ENCODE results near the gene TXNDC16. TPM values are rescaled to one million over a fixed set of nuclear protein-coding genes. Genes with fewer than 3 reads are reported as not detected.

TXNDC16 gene
- total RNA-seq, 1 donor from 2014 or later: 3.6 TPM

GRCh38 chr14:52402812-52403526 lies 149.3 kb downstream of the TXNDC16 start:
- no peak for DNase-seq
- Histone ChIP-seq H3K4me1 (no peaks in the 10 kb centered on the region), H3K27me3 (ENCODE audit: low read depth) (no peaks in the 10 kb centered on the region), H3K4me3 (no peak overlapping the region), H3K9me3 (replicated peaks) (no peaks in the 10 kb centered on the region), H3K36me3 (no peaks in the 10 kb centered on the region), H3K27ac (replicated peaks) (no peak overlapping the region)
- TF ChIP-seq CTCF (IDR thresholded peaks at IDR 0.05; ENCODE audit: borderline replicate concordance): no peak
- intact Hi-C loops (cut with micrococcal nuclease): no loop called here

- Histone ChIP-seq H3K36me3 (no peaks in the 10 kb centered on the region), H3K27ac (replicated peaks) (no peak overlapping the region), H3K9me3 (replicated peaks) (peaks cover 7% of the 10 kb centered on the region), H3K4me1 (no peaks in the 10 kb centered on the region), H3K4me3 (no peak overlapping the region), H3K27me3 (ENCODE audit: low read depth) (peaks cover 11% of the 10 kb centered on the region)
- intact Hi-C loops (cut with micrococcal nuclease): no loop called here
- TF ChIP-seq CTCF (IDR thresholded peaks at IDR 0.05; ENCODE audit: borderline replicate concordance): no peak
- DNase-seq: no peak
Observed at GRCh38 chr14:52400846-52401245, 151.5 kb downstream of the TXNDC16 start.

- intact Hi-C loops (cut with micrococcal nuclease): no loop called here
Observed at GRCh38 chr14:52399921-52400595, 152.2 kb downstream of the TXNDC16 start.

GRCh38 chr14:52399104-52399503 lies 153.2 kb downstream of the TXNDC16 start:
- Histone ChIP-seq H3K4me1 (no peaks in the 10 kb centered on the region), H3K9me3 (replicated peaks) (peaks cover 7% of the 10 kb centered on the region), H3K36me3 (no peaks in the 10 kb centered on the region), H3K27ac (replicated peaks) (no peak overlapping the region), H3K27me3 (ENCODE audit: low read depth) (peaks cover 11% of the 10 kb centered on the region), H3K4me3 (no peak overlapping the region)
- intact Hi-C loops (cut with micrococcal nuclease): no loop called here
- no peak for DNase-seq
- TF ChIP-seq CTCF (IDR thresholded peaks at IDR 0.05; ENCODE audit: borderline replicate concordance): no peak

More at GRCh38 chr14:52399921-52400595, 152.2 kb downstream of the TXNDC16 start:
- Histone ChIP-seq H3K36me3 (no peaks in the 10 kb centered on the region), H3K4me3 (no peak overlapping the region), H3K27ac (replicated peaks) (no peak overlapping the region), H3K4me1 (no peaks in the 10 kb centered on the region), H3K9me3 (replicated peaks) (peaks cover 7% of the 10 kb centered on the region), H3K27me3 (ENCODE audit: low read depth) (peaks cover 11% of the 10 kb centered on the region)
- no peak for TF ChIP-seq CTCF (IDR thresholded peaks at IDR 0.05; ENCODE audit: borderline replicate concordance)
- no peak for DNase-seq

GRCh38 chr14:52397844-52398243 lies 154.5 kb downstream of the TXNDC16 start:
- intact Hi-C loops (cut with micrococcal nuclease): no loop called here

More at GRCh38 chr14:52397844-52398243, 154.5 kb downstream of the TXNDC16 start:
- Histone ChIP-seq H3K36me3 (no peaks in the 10 kb centered on the region), H3K27me3 (ENCODE audit: low read depth) (peaks cover 11% of the 10 kb centered on the region), H3K4me1 (no peaks in the 10 kb centered on the region), H3K9me3 (replicated peaks) (peaks cover 7% of the 10 kb centered on the region), H3K4me3 (no peak overlapping the region), H3K27ac (replicated peaks) (no peak overlapping the region)
- no peak for TF ChIP-seq CTCF (IDR thresholded peaks at IDR 0.05; ENCODE audit: borderline replicate concordance)
- no peak for DNase-seq
